Stimulated activated CD4-positive, alpha-beta T cell treated with anti-CD3 and anti-CD28 coated beads, Interleukin-2, amount 100 ng/mL, for 48 hours (primary cell): ENCODE results near the gene GSC.
"Not testable (repeated sequence)": the region's sequence is repeated elsewhere in the genome, so short reads cannot be mapped to it uniquely, and the experiment has no call there.

ENCODE experiments used
- DNase-seq, 2 donors: peaks; one replicate each; pipeline ENCODE4 v3.0.0-alpha.2; 2020

GSC gene

DNA sequence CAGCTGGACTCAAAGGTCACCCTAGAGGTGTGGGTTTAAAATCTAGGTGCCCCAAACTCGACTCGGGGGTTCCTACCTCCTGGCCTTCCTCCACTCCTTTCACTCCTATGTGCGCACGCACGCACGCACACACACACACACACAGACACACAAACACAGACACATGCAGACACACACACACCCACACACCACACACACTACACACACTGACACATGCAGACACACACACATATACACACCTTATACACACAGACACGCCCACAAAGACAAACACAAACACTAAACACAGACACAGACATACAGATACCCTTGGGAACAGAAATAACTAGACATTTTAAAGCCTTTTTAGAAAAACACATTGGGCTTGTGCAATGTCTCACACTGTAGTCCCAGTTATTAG lies 31.8 kb downstream of the GSC start:
- DNase-seq = no peak

DNA sequence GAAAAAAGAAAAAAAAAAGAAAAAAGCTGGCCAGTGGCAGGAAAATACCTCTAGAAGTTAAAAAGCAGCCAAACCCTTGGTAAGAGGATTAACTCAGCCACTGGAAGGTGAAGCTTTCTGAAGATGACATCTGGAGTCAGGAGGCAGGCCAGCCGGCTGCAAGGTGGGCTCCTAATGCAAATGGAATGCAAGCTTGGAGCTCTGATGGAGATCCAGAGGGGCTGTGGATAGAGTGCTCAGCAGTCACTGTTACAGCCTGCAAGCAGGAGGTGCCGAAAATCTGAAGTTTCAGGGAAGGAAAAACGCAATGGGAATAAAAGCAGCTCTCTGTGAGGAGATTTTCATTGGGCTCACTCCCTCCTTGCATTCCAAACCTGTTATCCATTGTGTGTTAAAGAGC lies 41.0 kb downstream of the GSC start:
- no peak for DNase-seq

DNA sequence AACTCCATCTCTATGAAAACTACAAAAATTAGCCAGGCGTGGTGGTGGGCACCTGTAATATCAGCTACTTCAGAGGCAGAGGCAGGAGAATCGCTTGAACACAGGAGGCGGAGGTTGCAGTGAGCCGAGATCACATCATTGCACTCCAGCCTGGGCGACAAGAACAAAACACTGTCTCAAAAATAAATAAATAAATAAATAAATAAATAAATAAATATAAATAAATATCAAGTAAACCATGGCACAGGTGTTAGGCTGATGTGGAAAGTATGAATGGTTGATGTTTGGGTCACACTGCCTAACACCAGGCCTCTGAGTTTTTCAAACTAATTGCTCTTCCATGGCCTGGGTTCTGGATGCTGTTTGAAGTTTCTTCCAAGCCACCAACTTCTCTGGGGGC lies 41.5 kb downstream of the GSC start:
- DNase-seq = not testable (repeated sequence)

DNA sequence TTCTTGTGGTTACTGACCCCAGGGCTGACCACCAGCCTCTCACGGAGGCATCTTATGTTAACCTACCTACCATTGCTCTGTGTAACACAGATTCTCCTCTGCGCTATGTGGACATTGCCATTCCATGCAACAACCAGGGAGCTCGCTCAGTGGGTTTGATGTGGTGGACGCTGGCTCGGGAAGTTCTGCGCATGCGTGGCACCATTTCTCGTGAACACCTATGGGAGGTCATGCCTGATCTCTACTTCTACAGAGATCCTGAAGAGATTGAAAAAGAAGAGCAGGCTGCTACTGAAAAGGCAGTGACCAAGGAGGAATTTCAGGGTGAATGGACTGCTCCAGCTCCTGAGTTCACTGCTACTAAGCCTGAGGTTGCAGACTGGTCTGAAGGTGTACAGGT lies 43.3 kb downstream of the GSC start:
- not testable (repeated sequence) for DNase-seq

DNA sequence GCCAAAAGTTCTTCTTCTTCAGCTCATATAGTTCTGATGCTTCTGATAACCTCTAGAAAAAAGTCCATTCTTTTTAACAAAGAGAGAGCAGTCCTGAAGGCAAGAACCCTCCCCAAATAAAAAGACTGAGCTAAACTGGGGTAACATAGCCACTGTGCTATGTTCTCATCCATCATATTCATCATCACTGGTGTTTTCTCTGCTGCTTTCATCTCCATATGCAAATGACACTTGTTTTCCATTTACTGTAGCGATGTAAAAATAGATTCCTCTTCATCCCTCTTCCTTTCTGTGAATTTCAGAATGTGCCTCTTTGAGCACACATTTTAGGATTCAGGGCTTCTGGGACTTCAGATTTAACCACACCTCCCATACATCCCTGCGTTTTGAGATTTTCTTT lies 44.9 kb downstream of the GSC start:
- DNase-seq = no peak

DNA sequence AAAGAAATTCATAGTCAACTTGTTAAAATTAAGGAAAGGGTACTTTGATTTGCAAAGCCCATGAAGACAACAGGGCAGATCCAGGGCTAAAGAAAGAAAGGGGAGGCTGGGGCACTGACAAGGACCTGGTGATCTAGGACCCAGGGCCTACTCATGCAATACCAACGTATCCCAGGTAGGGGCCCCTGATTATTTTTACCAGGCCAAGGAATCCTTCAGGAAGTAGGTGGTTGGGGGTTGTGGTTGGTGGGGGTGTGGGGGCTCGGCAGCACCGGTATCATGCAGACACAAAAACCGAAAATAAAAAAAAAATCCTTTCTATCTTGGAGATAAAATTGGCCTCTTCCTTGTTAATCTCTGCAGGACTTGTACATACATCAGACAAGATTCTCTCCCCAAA lies 47.5 kb downstream of the GSC start:
- no peak for DNase-seq
